Small intestine (tissue), 7 donors: ENCODE measurements around the gene PRMT5. TPM values are rescaled to one million over a fixed set of nuclear protein-coding genes. Genes with fewer than 3 reads are reported as not detected.
A peak's percentile ranks its signal among the peaks of the same experiment; 100 is the strongest.

Experiments used
- DNase-seq, 2 donors: peaks; one replicate each; pipeline versions ENCODE4 v3.0.0 to v3.0.0-alpha.2; 2013
- FAIRE-seq: peaks from 2 replicates; lab custom pipeline; 2012; peaks lifted over from hg19 to GRCh38; lab: Jason Lieb, UNC
- H3K27ac ChIP-seq, 3 donors: one replicate each; pipeline ENCODE4 v1.5.1; 2013; ENCODE audit warnings: low read length in 2 of 3, mild to moderate bottlenecking in 2 of 3, control low read depth in 1 of 3, inconsistent platforms in 1 of 3, low read depth in 1 of 3, moderate library complexity in 1 of 3
- H3K27me3 ChIP-seq, 3 donors: one replicate each; pipeline ENCODE4 v1.6.1; 2013; ENCODE audit warnings: low read length in 3 of 3, inconsistent platforms in 1 of 3; ENCODE audit not compliant: control insufficient read depth in 3 of 3, insufficient read depth in 3 of 3
- H3K36me3 ChIP-seq, 3 donors: one replicate each; pipeline ENCODE4 v1.6.1; 2013; ENCODE audit warnings: low read length in 3 of 3, inconsistent platforms in 1 of 3, low read depth in 1 of 3, mild to moderate bottlenecking in 1 of 3, moderate library complexity in 1 of 3; ENCODE audit not compliant: control insufficient read depth in 3 of 3, insufficient read depth in 2 of 3
- H3K4me1 ChIP-seq, 3 donors: one replicate each; pipeline ENCODE4 v1.6.1; 2013; ENCODE audit warnings: low read length in 2 of 3, inconsistent platforms in 1 of 3, low read depth in 1 of 3, mild to moderate bottlenecking in 1 of 3, moderate library complexity in 1 of 3; ENCODE audit not compliant: control insufficient read depth in 3 of 3, insufficient read depth in 2 of 3
- H3K4me3 ChIP-seq, 3 donors: one replicate each; pipeline ENCODE4 v1.5.1; 2013; ENCODE audit warnings: low read length in 3 of 3, control low read depth in 1 of 3, inconsistent platforms in 1 of 3, low read depth in 1 of 3, mild to moderate bottlenecking in 1 of 3, moderate library complexity in 1 of 3
- H3K9me3 ChIP-seq, 2 donors: one replicate each; pipeline ENCODE4 v1.6.1; 2013; ENCODE audit warnings: low read depth in 1 of 2, low read length in 1 of 2; ENCODE audit not compliant: control insufficient read depth in 2 of 2, insufficient read depth in 1 of 2
- WGBS, 3 donors: extraction: QIAGEN DNeasy Blood & Tissue Kit; methylation state at CpG; one replicate each; pipeline ENCODE4 v1.1.7; 2013; 5-methylcytosine and 5-hydroxymethylcytosine counted together
- polyA plus RNA-seq, 4 donors: library from polyadenylated mRNA; stranded (reverse) in 3 of 4; unstranded in 1 of 4; fragments of 200-250 nt in 3 of 4; fragments of 120-200 nt in 1 of 4; gene quantifications; one replicate each; pipeline versions ENCODE4 v1.2.1 to v1.2.3, GENCODE V29; 2013
- donor health status: healthy with polysubstance abuse.
- donor health status: control.
- donor health status: control.
- donor health status: Bipolar disorder and iron deficiency.
- donor health status: healthy.

PRMT5 gene
- polyA plus RNA-seq, 4 donors = 13.4 to 58.7 (median 36.4) TPM

DNA sequence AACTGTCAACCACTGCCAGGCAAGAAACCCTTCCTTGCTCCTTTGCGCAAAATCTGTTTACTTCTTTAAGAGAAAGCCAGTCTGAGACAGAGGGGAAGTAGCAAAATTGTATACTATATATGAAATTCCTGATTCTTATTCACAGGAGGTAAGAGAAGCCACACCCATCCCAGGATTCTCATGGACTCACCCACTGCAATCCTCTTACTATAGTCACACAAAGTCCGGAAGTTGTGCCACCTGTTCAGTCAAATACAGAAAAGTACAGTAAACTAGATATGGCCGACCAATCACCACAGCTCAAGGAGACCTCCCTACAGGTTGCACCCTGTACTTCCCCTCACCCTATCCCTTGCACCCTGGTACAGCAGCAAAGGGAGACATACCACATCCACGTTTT lies 2.9 kb downstream of the PRMT5 start:
- 52 to 70% (median 54%) methylated on average over 4 of the region's 4 CpGs for WGBS, 3 donors
- FAIRE-seq = no peak
- H3K9me3 ChIP-seq = no peaks in the 10 kb centered on the region

DNA sequence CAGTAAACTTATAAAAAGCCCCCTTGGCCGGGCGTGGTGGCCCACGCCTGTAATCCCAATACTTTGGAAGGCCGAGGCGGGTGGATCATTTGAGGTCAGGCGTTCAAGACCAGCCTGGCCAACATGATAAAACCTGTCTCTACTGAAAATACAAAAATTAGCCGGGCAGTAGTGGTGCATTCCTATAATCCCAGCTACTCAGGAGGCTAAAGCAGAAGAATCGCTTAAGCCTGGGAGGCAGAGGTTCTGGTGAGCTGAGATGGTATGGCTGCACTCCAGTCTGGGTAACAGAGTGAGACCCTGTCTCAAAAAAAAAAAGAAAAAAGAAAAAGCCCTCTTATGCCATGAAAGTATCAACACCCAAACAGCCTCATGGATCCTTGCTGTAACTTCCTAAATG lies 3.7 kb downstream of the PRMT5 start:
- no peak overlapping the region for H3K27ac ChIP-seq
- peaks cover 0 to 35% (median 4%) of the 10 kb centered on the region in 3 donors for H3K4me1 ChIP-seq
- FAIRE-seq = no peak
- WGBS, 3 donors = 93 to 97% (median 95%) methylated on average over 8 of the region's 8 CpGs
- H3K36me3 ChIP-seq = peaks cover 1 to 45% (median 8%) of the 10 kb centered on the region in 3 donors
- H3K4me3 ChIP-seq = no peak overlapping the region
- no peak for DNase-seq
- H3K9me3 ChIP-seq = no peaks in the 10 kb centered on the region
- no peaks in the 10 kb centered on the region for H3K27me3 ChIP-seq

More for the DNA sequence above, 2.9 kb downstream of the PRMT5 start:
- peak overlapping the region in 1 of 3 donors; percentile 39 for H3K27ac ChIP-seq
- peaks cover 1 to 41% (median 8%) of the 10 kb centered on the region in 3 donors for H3K36me3 ChIP-seq
- peak; percentile 56 to 71 for DNase-seq
- no peak overlapping the region for H3K4me3 ChIP-seq
- no peaks in the 10 kb centered on the region for H3K27me3 ChIP-seq
- peaks cover 0 to 39% (median 4%) of the 10 kb centered on the region in 3 donors for H3K4me1 ChIP-seq

DNA sequence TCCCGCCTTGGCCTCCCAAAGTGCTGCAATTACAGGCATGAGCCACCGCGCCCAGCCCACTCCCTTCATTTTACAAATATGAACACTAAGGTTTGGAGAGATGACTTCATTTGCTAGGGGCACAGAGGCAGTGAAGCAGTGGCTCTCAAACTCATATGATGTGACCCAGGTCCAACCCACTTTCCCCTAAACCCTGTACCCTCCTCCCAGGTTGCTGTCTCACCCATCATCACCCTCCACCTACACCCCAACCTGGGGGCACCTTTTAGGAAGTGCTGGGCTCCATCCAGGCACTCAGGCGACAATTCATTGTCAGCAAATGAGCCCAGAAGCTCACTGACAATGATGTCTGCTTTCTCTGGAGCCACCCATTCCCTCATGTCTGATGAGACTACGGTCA lies 5.4 kb downstream of the PRMT5 start:
- no peak for DNase-seq
- peaks cover 1 to 46% (median 8%) of the 10 kb centered on the region in 3 donors for H3K36me3 ChIP-seq
- WGBS, 3 donors = 97 to 98% (median 97%) methylated on average over 5 of the region's 5 CpGs

DNA sequence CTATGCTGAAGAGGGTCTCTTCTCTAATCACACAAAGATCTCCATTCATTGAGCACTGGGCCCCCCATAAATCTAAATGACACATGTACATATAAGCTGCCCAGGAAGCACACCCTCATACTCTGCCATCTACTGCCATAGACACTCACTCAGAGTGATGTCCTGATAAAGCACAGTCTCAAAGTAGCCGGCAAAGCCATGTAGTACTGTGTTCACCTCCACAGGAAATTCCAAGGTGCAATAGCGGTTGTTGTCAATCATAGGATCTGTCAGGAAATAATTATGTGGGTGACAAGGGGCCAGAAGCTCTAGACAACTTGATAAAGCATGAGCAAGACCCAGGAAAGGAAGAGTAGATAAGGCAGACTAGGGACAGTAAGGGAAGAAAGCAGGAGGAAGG lies 6.9 kb downstream of the PRMT5 start:
- 82 to 87% (median 83%) methylated on average over 2 of the region's 2 CpGs for WGBS, 3 donors
- Histone ChIP-seq H3K27me3 (no peaks in the 10 kb centered on the region), H3K36me3 (peaks cover 1 to 44% (median 8%) of the 10 kb centered on the region in 3 donors), H3K9me3 (no peaks in the 10 kb centered on the region), H3K4me3 (no peak overlapping the region), H3K4me1 (peaks cover 0 to 29% (median 1%) of the 10 kb centered on the region in 3 donors), H3K27ac (peak overlapping the region in 1 of 3 donors; percentile 67)
- FAIRE-seq (no peak), DNase-seq (no peak)

More for the DNA sequence above, 5.4 kb downstream of the PRMT5 start:
- Histone ChIP-seq H3K9me3 (no peaks in the 10 kb centered on the region), H3K4me3 (no peak overlapping the region), H3K4me1 (peaks cover 1 to 36% (median 4%) of the 10 kb centered on the region in 3 donors), H3K27ac (no peak overlapping the region), H3K27me3 (no peaks in the 10 kb centered on the region)
- FAIRE-seq = no peak

DNA sequence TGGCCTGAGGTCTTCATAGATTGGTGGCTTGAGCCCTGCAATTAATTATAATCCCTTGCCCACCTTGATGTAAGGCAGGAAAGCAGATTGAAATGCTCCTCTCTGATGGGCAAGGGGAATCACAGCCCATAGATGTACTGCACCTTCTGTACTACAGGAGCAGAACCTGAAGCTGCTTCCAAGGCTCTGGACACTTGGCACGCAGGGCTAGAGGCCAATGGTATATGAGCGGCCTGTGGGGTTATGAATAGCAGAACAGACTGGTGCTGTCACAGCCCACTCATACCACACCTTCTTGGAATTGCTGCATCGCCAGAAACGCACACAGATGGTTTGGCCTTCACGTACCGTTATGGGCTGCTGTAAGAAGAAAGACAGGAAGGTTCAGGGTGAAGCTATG lies 8.5 kb downstream of the PRMT5 start:
- DNase-seq (no peak), FAIRE-seq (no peak)
- peaks cover 1 to 40% (median 8%) of the 10 kb centered on the region in 3 donors for H3K36me3 ChIP-seq
- no peak overlapping the region for H3K27ac ChIP-seq
- H3K4me1 ChIP-seq = peaks cover 0 to 21% (median 1%) of the 10 kb centered on the region in 3 donors
- WGBS, 3 donors = 93 to 96% (median 95%) methylated on average over 6 of the region's 6 CpGs
- no peaks in the 10 kb centered on the region for H3K9me3 ChIP-seq
- H3K4me3 ChIP-seq = no peak overlapping the region
- no peaks in the 10 kb centered on the region for H3K27me3 ChIP-seq

DNA sequence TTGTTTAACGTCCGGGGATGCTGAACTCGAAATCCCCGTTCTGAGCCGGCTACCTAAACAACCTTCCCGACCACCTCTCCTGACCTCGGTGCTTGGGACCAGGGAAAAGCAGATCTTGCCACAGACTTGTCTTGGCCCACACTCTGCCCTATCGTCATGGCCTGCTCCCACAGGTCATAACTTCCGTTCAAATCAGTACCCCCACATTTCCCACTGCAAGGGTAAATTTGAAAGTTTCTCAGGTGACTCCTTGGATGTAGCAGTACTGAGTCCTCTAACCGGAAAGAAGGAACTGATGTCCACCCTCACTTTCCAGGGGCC lies 9.6 kb downstream of the PRMT5 start:
- DNase-seq (no peak), FAIRE-seq (no peak)
- peaks cover 1 to 39% (median 6%) of the 10 kb centered on the region in 3 donors for H3K36me3 ChIP-seq
- H3K27ac ChIP-seq = peak overlapping the region; percentile 78 to 100 (median 81)
- H3K4me3 ChIP-seq = peak overlapping the region in 2 of 3 donors; percentile 17 to 35
- 8 to 10% (median 9%) methylated on average over 10 of the region's 10 CpGs for WGBS, 3 donors
- no peaks in the 10 kb centered on the region for H3K9me3 ChIP-seq
- no peaks in the 10 kb centered on the region for H3K27me3 ChIP-seq
- H3K4me1 ChIP-seq = peaks cover 0 to 21% (median 1%) of the 10 kb centered on the region in 3 donors

DNA sequence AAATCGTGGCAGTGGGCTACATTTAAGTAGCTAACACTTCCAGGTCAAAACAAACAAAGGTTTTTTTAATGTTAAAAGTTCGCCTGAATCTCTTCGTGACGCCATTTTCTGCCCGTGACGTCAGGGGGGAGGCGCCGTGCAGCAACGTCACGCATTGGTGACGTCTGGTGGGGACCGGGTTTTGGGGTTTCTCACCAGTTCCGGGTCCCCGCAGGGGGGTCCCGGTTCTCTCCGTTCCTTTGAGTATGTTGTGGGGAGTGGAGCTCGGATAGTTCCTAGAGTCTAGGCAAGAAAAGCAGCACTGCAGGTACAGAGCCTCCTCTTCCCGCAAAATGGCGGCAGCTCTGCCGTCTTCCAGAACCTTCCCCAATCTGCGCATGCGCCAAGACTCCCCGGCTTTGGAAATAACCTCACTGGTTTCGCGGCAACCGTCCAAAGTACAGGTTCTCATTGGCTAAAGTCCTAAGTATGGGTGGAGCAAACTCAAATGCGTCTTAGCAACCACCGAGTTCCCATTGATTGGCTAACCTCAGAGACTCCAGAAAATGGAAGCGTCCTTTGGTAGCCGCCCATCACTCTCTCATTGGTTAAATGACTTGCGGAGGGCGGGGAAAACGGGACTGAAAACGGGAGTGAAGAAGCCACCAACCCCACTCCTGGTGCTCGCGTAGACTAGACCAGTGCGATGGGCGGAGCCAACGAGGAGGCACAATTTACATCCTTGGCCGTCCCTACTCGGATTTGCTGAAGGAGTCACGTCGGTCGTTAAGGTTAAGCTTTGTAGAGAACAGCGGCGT lies 10.2 kb downstream of the PRMT5 start, which contains the start of gene RBM23:
TSS of gene RBM23 (minus strand) at position 346 of the 797 bp plus-strand sequence.
- 0% methylated on average over 46 of the region's 46 CpGs for WGBS, 3 donors
- Histone ChIP-seq H3K27me3 (no peaks in the 10 kb centered on the region), H3K27ac (peak within 1 kb of the TSS; percentile 93 to 100 (median 93)), H3K36me3 (peaks cover 0 to 35% (median under 1%) of the 10 kb centered on the region in 3 donors), H3K9me3 (no peaks in the 10 kb centered on the region), H3K4me1 (peaks cover 0 to 21% (median 1%) of the 10 kb centered on the region in 3 donors), H3K4me3 (peak within 1 kb of the TSS; percentile 77 to 90 (median 78))
- peak; percentile 100 for DNase-seq
- FAIRE-seq = no peak

DNA sequence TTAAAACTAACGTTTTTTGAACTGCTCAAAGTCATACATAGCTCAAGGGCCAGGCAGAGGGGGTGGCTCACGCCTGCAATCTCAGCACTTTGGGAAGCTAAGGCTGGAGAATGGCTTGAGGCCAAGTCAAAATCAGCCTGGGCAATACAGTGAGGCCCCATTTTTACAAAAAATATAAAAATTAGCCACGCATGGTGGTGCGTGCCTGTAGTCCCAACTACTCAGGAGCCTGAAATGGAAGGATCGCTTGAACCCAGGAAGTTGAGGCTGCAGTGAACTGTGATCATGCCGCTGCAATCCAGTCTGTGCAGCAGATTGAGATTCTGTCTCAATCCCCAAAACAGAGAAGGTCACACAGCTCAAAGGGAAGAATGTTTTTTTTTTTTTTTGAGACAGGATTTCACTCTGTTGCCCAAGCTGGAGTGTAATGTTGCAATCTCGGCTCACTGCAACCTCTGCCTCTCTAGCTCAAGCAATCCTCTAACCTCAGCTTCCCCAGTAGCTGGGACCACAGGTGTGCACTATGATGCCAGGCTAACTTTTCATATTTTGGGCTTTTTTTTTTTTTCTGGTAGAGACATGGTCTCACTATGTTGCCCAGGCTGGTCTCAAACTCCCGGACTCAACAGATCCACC lies 13.2 kb downstream of the PRMT5 start:
- DNase-seq (no peak), FAIRE-seq (no peak)
- H3K4me1 ChIP-seq = peaks cover 0 to 10% (median 1%) of the 10 kb centered on the region in 3 donors
- no peaks in the 10 kb centered on the region for H3K27me3 ChIP-seq
- no peak overlapping the region for H3K27ac ChIP-seq
- H3K9me3 ChIP-seq = no peaks in the 10 kb centered on the region
- WGBS, 3 donors = 82 to 84% (median 83%) methylated on average over 8 of the region's 8 CpGs
- no peak overlapping the region for H3K4me3 ChIP-seq
- peaks cover 0 to 36% (median 6%) of the 10 kb centered on the region in 3 donors for H3K36me3 ChIP-seq
